HG02610 (cell line): ENCODE measurements around the gene REEP1.

Source experiments
- ATAC-seq: cut with Tn5 transposase; IDR thresholded peaks from one replicate; pipeline ENCODE4 v1.9.1; 2021; ENCODE audit warnings: mild to moderate bottlenecking, moderate library complexity; ENCODE audit not compliant: unreplicated experiment

Gene REEP1, protein sequence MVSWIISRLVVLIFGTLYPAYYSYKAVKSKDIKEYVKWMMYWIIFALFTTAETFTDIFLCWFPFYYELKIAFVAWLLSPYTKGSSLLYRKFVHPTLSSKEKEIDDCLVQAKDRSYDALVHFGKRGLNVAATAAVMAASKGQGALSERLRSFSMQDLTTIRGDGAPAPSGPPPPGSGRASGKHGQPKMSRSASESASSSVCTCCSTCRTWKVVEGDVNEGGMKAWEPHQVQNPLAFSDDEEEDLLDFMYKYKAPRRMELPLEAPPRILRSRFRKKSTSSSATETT

DNA sequence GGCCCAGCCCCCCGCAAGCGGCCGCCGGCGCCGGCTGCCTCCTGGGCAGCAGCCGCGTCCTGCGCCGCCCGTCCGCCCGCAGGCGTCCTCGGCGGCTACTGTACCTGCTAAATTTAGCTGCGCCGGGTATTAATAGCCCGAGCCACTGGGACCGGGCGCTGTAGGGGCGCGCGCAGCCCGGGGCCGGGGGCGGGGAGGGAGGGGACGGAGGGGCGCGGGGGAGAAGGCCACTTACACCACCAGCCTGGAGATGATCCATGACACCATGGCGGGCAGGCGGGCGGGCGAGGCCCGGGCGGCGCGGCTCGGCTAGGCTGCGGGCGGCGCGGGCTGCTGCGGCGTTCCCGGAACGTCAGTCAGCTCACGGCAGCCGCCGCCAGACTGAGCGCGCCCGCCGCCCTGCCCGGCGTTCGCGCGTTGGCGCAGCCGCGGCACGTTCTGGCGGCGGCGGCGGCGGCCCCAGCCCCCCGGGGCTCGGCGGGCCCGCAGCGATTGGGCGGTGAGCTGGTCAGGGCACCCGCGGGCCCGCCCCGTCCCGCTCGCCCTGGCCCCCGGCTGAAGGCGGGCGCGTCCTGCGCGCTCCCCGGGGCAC, at the start of gene REEP1:
REEP1 (minus strand) TSS at position 383 of the 592 bp plus-strand sequence; CDS start at position 267, 116 bp downstream.
- ATAC-seq, result no peak

DNA sequence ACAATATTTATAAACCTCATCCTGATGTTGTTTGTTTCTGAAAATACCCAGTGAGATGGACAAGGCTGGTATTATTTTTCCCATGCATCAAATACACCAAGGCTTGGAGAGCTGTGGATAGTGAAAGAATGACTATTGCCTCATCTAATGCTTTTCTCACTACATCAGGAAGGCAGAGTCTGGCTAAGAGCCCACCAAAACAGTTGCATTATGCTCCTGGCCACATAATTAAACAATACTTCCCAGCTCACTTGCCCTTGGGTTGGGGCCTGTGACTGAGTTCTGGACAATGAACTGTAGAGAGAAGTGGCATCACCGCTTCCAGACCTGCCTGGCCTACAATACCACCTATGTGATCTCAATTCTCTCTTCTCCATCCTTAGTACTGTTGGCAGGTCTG, 46.4 kb upstream of the REEP1 start:
- ATAC-seq, result no peak

DNA sequence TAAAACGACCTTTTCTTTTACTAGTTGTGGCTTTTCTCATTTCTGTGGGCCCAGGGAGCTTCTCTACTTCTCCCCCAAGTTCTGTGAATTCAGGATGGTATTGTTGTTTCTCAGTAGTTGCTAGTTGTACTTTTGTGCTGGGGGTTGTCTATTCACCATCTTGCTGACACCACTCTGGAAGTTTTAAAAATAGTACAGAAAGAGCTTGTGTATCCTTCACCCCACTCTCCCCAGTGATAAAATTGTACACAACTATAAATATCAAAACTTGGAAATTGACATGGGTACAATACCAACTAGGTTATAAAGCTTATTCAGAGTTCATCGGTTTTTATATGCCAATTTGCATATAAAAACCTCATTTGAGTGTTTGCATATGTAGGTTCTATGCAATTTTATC, 45.3 kb upstream of the REEP1 start:
- ATAC-seq, result no peak

DNA sequence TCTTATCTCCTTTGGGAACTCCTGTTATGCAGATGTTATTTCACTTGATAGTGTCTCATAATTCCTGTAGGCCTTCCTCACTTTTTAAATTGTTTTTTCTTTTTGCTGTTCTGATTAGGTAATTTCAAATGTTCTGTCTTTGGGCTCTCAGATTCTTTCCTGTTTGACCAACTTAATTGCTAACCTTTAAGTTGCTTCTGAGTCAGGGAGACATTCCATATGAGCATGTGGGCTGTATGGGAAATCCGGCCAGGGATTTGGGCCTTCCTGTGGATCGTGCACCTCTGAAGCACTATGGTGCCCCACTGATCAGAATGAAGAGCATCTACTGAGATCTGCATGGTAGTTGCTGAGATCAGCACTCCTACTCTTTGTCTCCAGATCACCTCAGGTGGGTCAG, 44.7 kb upstream of the REEP1 start:
- ATAC-seq, result no peak

DNA sequence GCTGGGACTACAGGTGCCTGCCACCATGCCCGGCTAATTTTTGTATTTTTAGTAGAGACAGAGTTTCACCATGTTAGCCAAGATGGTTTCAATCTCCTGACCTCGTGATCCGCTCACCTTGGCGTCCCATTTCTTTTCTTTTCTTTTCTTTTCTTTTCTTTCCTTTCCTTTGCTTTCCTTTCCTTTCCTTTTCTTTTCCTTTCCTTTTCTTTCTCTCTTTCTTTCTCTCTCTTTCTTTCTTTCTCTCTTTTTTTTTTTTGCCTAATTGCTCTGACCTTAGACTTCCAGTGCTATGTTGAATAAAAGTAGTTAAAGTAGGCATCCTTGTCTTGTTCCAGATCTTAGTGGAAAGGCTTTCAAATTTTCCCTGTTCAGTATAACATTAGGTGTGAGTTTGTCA, 41.0 kb upstream of the REEP1 start:
- no peak for ATAC-seq

DNA sequence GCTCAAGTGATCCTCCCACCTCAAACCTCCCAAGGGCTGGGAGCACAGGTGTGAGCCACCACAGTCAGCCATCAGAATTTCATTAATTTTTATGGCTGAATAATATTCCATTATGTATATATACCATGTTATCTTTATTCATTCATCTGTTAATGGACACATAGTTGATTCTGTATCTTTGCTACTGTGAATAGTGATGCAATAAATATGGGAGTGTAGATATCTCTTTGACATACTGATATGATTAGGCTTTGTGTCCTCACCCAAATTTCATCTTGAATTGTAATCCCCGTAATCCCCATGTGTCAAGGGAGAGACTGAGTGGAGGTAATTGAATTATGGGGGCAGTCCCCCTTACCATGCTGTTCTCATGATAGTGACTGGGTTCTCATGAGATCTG, 38.2 kb upstream of the REEP1 start:
- no peak for ATAC-seq

DNA sequence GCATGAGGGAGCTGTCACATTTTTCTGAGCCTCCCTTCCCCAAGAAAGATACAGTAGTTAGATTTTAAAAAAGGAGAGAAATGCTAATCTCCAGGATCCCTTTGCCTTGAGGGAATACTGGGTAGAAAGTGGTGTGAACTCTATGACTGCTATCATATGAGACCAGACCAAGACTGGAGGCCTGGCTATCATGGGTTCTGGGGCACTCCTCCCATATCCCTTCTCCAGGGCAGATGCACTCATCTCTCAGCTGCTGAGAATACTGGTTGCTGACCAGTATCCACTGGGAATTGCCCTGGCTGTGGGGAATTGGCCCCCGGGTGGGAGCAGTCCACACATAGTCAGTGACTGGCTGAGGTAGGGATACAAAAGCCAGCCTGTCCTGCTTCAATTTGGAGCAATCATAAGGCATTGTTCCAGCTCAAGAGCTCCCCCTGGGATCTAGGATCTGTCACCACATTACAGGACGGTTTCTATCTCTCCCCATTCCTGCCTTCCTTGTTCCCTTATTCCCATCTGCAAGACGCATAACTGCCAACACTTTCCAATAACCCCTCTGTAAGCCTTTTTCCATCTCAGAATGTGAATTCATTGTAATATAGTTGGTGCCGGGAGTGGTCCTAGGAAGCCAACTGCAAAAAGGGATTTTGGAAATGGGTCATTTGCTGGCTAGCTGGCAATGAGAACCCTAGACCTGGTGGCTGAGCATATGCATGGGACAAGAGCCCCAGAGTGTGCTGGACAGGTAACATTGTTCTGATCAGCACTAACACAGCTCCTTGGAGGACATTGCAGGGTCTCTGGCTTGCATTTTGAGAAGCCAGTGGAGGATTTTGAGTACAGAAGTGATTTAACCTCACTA, 35.4 kb upstream of the REEP1 start:
- ATAC-seq, result no peak

DNA sequence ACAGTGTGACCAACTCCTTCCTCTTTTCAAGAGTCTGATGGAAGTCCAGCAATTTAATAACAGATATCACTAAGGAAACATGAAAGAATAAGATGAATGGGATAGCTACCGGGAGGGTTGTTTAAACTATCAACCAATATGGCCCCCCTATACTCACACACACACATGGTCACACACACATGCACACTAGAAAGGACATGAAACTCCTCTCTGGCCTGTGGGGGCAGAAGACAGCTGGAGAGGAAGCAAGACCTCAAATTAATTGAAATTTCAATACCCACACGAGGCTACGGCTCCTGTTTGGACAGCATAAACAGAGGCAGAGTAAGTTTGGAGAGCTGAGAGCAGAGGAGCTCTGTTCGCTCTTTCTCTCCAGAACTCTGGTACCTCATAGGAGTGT, 34.7 kb upstream of the REEP1 start:
- no peak for ATAC-seq

DNA sequence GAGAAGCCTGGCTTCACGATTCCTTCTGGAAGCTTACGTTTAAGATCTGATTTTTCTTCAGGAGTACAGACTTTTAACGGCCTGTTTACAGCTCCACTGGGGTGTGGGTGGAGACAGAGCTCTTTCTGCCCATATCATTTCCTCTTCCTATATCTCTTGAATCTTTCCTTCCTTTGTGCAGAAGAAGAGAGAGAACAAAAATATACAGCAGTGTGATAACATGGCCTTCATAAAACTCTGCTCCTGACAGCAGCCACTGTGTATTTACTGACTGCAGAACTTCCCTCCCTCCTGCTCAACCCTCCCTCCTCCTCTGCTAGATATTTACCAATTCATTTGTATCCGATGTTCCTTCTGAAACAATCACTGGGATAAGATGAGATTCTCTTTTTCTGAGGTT, 34.1 kb upstream of the REEP1 start:
- no peak for ATAC-seq

DNA sequence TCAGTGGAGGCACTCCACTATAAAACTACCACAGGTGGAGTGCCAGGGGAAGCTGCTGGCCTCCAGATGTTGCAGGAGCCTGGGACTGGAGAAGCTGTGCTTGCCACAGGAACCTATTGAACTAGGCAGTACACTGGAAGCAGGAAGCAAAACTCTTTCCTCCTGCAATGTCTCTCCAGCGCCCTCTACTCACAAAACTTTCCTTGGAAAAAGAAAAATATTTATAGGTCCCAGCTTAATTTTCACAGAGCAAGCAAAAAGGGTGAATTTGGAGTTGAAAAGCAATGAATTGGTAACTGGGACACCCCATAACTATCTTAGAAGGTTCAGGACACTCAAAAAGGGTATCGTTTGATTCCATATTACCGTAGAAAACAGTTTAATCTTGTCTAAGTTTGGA, 33.2 kb upstream of the REEP1 start:
- no peak for ATAC-seq

DNA sequence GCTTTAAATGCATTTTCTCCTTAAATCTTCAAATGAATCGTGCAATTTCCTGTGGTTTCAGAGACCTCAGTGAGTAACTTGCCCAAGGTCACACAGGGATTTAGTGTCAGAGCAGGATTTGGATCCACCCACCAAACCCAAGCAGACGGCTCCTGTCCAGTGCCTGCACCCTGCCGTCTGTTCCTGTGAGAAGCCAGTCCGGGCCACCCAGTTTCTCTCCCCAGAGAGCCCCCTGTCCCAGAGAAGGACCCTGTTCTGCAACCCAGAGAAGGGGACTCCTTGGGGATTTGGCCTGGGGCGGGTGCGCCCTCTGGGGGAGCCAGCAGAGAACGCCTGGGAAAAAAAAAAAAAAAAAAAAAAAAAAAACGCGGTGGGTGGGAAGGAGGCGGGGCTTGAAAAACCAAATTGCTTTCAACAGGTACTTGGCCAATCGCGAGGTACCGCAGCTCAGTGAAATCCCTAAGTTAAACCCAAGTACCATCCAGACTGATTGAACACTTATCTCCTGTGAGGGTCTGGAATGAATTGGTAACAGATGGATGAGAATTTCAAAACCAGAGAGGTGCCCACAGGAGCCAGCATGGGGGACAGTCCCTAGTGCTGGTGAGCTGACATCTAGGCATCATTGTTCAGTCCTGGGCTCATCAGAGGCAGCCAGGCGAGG, 30.9 kb upstream of the REEP1 start:
- no peak for ATAC-seq

DNA sequence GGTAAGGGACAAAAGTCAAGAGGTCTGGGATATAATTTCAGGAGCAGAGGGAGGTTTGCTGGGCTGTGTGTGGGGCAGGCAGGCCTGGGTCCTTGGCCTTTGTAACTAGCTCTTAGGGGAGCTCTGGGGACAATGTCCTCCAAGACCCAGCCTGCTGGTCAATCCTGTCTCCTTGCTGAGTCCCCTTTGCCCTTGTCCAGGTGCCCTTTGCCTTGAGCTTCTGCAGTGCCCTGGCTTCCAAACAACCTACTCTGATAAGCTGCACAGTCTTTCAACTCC, 30.0 kb upstream of the REEP1 start:
- no peak for ATAC-seq

DNA sequence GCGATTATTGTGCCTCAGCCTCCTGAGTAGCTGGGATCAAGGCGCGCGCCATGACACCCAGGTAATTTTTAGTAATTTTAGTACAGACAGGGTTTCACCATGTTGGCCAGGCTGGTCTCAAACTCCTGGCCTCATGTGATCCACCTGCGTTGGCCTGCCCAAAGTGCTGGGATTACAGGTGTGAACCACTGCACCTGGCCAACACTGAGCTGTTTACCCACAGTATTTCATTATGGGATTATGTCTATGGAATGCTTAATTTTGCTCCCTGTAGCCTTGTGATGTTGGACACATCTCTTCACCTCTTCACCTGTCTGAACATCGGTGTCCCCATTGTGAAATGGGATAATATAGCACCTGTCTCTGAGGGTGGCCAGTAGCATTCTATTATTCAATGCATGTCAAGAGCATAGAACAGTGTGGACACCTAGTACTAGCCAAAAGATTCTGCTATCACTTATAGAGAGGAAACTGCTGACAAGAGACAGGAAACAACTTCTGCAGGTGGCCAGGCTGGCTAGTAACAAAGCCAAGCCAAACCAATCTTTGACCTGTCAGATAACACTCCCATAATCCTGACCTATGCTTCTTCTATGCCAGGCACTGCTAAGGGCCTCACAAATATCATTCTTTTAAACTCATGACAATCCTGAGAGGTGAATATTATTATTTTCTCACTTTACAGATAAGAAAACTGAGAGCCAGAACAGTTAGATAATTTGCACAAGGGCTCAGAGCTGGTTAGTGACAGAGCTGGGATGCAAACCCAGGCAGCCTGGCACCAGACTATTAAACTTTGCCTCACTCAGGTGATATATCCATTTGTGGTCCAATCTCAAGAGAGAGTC, 29.4 kb upstream of the REEP1 start:
- no peak for ATAC-seq

DNA sequence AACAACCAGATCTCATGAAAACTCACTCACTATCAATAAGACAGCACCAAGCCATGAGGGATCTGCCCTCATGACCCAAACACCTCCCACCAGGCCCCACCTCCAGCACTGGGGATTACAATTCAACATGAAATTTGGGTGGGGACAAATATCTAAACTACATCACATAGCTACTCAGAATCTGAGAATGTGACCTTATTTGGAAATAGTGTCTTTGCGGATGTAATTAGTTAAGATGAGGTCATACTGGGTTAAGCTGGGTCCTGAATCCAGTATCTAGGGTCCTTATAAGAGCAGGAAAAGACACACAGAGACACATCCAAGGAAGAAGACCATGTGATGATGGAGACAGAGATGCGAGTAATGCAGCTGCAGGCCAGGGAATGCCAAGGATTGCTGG, 27.5 kb upstream of the REEP1 start:
- ATAC-seq, result no peak

DNA sequence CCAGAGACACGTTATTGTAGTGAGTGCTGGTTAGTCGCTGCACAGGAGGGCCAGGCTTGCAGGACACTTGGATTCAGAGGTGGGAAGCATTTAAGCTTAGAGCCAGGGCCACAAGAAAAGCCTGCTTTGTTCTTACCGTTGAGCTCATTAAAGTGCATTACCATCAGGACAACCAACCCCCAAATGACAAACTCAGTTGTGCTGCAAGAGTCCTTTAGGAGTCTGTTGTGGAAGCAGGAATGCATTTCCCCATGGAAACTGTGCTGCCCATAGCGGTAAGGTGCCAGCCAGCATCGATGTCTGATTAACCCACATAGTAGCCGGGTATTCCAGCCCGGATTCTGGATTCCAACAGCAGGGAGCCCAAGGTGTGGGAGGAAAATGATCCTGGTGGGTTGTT, 23.4 kb upstream of the REEP1 start:
- ATAC-seq, result no peak

DNA sequence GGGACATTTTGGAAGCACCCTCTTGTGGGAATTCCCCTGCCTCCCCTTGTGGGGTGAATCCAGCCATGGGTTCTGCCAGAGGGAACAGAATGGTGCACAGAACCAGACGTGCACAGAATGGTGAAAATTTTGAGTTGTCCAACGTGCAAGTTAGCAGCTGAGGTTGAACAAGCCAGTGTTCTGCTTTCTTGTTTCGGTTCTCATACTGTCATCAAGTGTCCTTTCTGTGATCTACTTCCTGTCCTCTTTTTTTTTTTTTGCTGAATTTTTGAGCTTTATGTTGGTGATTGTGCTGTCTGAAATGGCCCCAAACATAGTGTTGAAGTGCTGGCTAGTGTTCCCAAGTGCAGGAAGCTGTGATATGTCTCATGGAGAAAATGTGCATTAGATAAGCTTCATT, 21.5 kb upstream of the REEP1 start:
- no peak for ATAC-seq

DNA sequence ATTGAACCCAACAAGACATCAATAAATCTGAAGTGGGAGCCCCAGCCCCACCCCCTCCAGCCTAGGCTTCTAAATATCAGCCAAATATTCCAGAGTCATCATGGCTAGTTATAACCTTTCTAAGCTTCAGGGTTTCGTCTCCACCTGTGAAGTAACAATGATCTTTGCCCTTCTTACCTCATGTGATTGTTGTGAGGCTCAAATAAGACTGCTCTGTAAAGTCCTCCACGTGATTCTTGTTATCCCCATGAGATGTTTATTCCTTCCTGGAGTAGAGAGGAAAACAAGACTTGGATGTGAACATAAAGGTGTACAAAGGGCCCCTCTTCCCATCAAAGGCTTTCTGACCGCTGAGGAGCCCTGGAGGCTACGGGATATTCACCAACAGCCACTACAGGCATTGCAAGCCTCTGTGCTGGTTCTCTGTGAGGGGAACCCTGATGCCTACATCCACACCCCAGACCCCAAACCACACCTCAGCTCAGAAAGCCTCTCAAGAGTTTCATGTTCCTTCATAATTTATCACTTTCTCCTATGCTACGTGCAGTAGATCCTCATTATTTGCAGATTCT, 20.1 kb upstream of the REEP1 start:
- ATAC-seq, result no peak

DNA sequence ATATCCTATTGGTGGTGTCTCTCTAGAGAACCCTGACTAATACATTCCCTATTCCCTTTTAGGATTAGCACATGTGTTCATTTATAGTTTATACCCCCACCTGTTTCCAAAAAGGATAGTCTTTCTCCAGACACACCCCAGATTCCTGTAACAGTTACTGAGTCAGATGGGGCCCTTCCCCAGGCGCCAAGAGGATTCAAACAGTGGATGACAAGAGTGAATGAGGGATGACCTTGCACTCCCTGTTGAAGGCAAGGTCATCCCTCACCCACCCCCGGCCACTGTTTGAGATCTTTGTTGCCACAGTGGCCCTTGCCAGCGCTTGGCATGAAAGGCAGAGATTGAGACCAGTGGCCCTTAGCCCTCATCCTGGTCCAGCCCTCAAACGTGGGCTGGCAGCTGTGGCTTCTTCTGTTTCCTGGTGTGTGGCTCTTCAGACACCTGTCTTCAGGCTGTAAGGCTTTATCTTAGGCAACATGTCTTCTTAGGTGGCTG, 15.3 kb upstream of the REEP1 start:
- no peak for ATAC-seq

DNA sequence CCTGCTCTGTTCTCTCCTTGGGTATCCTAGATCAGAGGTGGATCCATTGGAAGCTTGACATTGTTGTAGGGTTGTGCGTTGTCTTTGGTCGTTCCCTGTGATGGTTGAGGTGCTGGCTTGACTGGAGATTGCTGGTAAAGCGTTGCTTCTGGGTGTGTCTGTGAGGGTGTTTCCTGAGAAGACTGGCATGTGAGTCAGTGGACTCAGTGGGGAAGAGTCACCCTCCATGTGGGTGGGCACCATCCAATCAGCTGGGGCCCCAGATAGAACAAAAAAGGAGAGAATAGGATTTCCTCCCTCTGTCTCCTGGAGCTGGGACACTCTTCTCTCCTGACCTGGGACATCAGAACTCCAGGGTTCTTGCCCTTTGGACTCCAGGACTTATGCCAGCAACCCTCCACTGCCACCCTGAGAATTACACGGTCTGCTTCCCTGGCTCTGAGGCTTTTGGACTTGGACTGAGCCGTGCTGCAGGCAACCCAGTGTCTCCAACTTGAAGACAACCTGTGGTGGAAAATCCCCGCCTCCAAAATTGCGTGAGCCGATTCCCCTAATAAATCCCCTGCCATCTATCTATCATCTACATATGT, 14.8 kb upstream of the REEP1 start:
- no peak for ATAC-seq

DNA sequence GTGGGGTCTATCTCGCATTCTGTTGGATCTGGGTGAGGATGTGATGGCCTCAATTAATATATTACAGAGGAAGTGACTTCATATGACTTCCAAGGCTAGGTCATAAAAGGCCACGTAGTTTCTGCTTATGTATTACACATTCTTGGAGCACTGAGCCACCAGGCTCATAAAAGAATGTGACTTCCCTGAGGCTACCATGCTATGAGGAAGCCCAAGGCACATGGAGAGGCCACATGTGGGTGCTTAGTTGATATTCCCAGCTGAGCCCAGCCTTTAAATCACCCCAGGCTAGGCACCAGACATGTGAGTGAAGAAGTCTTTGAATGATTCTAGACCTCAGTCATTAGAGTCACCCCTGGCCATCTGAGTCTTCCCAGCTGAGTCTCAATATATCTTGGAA, 13.3 kb upstream of the REEP1 start:
- no peak for ATAC-seq
